HPDE6-E6E7 (cell line): ENCODE measurements around the gene FNDC3A.

Experiments used
- DNase-seq: peaks from one replicate; pipeline ENCODE4 v3.0.0; 2011; ENCODE audit warnings: missing footprints; ENCODE audit errors: extremely low spot score

The FNDC3A gene

DNA sequence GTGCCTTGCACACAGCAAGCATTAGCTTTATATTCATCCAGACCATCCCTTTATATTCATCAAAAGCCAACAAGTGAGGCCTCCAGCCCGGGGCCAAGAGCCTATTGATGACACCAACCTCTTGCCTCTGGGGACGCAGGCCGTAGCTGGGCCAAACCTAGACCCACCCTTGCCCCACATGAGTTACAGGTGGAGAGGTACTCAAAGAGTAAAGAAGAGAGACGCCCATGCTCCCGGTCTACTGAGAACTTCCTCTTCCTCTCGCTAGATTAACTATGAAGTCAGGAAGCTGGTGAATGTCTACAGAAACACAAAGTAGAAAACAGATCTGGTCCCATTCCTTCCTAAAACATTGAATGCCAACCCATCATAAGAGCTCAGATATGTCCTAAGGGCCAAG lies 240.6 kb downstream of the FNDC3A start:
- no peak for DNase-seq

GRCh38 chr13:49217962-49218492 lies 242.3 kb downstream of the FNDC3A start:
- no peak for DNase-seq

- DNase-seq, result no peak
Observed at GRCh38 chr13:49218493-49219051, 242.9 kb downstream of the FNDC3A start.

GRCh38 chr13:49219647-49220035 lies 243.9 kb downstream of the FNDC3A start:
- no peak for DNase-seq

GRCh38 chr13:49220036-49220855 lies 244.5 kb downstream of the FNDC3A start, which contains the start of gene MLNR:
MLNR (plus strand) TSS chr13:49220338; CDS start chr13:49220338, 0 bp downstream.
- DNase-seq, result no peak

DNA sequence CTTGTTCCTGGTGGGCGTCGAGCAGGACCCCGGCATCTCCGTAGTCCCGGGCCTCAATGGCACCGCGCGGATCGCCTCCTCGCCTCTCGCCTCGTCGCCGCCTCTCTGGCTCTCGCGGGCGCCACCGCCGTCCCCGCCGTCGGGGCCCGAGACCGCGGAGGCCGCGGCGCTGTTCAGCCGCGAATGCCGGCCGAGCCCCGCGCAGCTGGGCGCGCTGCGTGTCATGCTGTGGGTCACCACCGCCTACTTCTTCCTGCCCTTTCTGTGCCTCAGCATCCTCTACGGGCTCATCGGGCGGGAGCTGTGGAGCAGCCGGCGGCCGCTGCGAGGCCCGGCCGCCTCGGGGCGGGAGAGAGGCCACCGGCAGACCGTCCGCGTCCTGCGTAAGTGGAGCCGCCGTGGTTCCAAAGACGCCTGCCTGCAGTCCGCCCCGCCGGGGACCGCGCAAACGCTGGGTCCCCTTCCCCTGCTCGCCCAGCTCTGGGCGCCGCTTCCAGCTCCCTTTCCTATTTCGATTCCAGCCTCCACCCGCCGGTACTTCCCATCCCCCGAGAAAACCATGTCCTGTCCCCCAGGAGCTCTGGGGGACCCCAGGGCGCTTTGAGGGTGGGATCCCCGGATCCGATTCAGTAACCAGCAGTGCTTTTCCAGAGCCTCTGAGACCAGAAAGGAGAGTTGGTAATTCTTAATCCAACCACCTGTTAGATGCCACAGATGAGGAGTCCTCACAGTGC lies 245.3 kb downstream of the FNDC3A start:
- no peak for DNase-seq

GRCh38 chr13:49221590-49221965 lies 245.9 kb downstream of the FNDC3A start:
- DNase-seq, result no peak

DNA sequence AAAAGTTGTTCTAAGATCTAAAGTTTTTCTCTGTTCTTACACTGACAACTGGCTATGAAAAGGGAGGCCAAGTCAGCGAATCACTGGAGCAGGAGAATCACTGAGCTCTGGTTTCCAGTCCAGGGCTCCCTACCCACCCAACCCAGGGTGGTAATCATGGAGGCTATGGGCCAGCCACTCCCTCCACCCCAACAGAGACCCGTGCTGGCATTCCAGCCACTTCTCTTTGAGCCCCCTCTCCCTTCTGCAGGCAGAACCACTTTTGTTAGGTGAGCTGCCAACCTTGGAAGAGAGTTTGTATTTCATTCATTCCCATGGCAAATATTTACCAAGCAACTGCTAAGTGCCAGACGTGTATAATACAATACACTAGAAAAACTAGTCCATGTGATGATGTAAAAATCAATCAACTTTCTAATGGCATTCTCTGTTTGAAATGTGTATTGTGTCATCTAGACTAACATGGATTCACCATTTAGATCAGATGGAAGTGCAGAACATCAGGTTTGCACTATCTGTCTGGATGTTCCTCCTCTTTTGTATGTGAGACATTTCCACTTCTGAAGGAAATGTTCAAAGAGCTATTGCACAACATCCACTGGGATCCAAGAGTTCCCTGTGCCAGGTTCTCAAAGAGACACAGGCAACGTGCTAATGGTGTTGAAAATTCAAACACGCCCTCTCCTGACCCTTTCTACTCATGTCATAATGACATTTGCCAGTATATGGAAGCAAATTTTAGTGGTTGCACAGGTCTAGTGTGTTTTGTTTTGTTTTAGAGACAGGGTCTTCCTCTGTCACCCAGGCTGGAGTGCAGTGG lies 249.7 kb downstream of the FNDC3A start:
- no peak for DNase-seq

- no peak for DNase-seq
Observed at GRCh38 chr13:49226613-49227012, 250.9 kb downstream of the FNDC3A start.

- no peak for DNase-seq
Observed at GRCh38 chr13:49234741-49235140, 259.0 kb downstream of the FNDC3A start.

- no peak for DNase-seq
Observed at GRCh38 chr13:49235856-49236431, 260.2 kb downstream of the FNDC3A start.

DNA sequence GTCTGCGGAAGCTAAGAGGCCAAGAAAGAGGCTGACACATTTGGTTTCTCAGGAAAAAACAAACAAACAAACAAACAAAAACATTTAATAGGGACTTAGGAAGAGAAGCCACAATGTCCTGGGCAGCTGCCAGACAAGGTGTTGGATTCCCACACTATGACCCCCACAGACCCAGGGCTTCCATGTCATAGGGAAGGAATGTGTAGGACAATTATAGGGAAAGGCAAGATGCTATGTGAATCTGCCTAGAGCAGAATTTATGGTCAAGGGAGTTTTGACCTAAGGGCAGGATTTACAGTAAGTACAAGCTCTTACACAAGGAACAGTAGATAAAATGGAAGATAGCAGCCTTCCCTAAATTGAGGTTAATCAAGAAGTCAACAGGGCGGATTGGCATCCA lies 262.9 kb downstream of the FNDC3A start:
- DNase-seq, result no peak

- DNase-seq, result no peak
Observed at GRCh38 chr13:49240017-49240416, 264.3 kb downstream of the FNDC3A start.

- no peak for DNase-seq
Observed at GRCh38 chr13:49241296-49241695, 265.6 kb downstream of the FNDC3A start.

GRCh38 chr13:49245101-49245500 lies 269.4 kb downstream of the FNDC3A start:
- no peak for DNase-seq

DNA sequence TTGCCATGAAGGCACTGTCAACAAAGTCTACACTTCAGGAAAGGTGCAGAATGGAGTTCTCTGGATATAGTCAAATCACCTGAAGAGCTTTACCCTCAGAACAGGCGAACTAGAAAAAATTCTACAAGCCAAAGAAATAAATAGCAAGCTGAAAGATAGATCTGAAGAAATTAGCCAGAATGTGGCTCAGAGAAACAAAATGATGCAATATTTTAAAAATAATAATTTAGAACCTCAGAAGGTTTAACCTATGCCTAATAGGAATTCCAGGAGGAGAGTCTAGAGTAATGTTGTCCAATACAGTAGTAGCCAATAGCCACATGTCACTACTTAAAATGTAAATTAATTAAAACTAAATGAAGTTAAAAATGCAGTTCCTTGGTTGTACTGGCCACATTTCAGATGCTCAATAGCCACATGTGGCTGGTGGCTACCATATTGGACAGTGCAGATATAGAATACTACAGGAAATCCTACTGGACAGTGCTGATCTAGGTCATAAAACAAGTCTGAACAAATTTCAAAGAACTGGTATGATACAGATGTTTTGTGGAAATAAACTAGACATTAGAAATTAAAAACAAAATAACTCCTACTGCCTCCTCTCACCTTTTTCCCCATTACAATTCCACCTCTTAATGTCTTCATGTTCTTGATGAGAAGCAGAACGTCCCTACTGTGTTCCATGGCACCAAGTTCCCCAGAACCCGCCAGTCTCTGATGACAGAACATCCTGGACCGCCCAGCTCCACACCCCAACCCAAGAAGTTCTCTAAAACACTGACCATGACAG lies 271.3 kb downstream of the FNDC3A start:
- no peak for DNase-seq

GRCh38 chr13:49247643-49248621 lies 272.2 kb downstream of the FNDC3A start, which contains the start of gene CDADC1:
CDADC1 (plus strand) TSS chr13:49247925; CDS start chr13:49248038, 113 bp downstream.
- peak; percentile 76 for DNase-seq

DNA sequence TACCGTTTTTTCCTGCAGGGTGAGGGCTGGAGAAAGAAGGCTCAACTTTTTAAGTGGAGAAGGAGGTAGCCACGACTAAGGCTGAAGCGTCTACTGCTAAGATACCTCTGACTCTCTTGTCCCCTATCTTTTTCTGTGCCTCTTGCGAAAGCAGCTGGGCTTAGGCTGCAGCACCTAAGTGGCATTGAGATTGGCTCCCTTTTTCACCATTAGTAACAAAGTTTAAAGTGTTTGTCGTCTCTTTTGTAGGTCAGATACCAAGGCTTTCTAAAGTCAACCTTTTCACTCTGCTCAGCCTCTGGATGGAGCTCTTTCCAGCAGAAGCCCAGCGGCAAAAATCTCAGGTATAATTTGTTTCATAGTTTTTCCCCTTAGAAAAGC lies 272.9 kb downstream of the FNDC3A start:
- no peak for DNase-seq

DNA sequence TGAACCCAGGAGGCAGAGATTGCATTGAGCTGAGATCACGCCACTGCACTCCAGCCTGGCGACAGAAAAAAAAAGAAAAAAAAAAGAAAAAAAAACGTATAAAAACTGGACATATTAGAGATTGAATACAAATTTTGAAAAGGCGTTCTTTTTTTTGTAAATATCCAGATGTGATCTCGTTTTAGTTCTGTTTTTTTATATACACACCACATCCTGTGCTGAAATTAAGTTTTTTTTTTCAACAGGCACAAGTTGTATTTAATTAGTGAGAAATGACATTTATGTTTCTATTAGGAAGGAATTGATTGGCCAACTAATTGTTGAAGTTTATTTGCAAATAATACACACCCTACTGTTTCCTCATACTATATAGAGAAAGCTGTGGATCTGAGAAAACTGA lies 275.6 kb downstream of the FNDC3A start:
- DNase-seq, result no peak
